NAMALWA (cell line): Measurements from ENCODE around the gene EZH2.

Source experiments
- DNase-seq: peaks from one replicate; pipeline ENCODE4 v3.0.0-alpha.2; 2015; ENCODE audit warnings: low spot score

Gene EZH2

DNA sequence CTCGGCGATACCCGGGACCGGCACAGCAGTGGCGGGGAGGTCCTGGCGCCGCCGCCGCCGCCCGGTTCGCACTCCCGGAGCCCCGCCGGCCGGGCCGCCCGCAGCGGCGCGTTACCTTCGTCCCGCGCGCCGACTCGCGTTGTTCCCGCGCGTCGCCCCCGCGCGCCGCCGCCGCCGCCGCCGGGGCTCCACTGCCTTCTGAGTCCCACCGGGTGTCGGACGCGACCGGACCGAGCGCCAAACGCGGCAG, at the start of gene EZH2:
Gene EZH2 (minus strand): TSS at position 243 of the 250 bp plus-strand sequence. CDS start 36,993 bp downstream, outside the sequence.
- DNase-seq: no peak

DNA sequence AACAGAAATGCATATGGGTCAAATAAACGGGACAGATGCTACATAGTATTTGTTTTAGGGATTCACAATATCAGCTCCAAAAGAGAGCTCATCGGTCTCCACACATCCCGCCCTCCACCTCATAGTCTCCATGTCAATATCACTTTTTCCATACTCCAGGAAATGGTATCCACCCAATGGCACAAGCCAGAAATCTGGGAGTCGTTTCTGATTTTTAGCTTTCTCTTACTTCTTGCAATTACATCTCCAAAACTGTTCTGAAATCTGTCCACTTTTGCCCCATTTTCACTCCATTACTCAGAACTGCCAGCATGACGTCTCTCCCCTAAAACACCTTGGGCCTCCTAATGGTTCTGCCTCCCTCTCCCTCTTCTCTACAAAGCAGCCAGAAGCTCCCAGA, 47.4 kb upstream of the EZH2 start:
- DNase-seq: no peak

DNA sequence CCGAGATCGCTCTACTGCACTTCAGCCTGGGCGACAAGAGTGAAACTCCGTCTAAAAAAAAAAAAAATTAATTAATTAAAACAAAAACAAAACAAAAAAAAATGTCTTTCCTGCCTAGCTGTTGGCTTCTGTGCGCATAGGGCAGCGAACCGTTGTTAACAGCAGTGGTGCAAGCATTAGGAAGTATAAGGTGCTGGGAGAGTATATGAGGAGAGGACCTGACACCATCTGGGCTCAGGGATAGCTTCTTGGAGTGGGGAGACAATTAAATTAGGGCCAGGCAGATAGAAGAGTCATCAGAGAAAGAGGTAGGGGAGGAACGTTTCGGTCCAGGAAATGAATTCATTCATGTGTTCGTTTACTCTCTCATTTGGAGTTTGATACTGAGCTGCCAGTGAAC, 46.2 kb upstream of the EZH2 start:
- DNase-seq: no peak

DNA sequence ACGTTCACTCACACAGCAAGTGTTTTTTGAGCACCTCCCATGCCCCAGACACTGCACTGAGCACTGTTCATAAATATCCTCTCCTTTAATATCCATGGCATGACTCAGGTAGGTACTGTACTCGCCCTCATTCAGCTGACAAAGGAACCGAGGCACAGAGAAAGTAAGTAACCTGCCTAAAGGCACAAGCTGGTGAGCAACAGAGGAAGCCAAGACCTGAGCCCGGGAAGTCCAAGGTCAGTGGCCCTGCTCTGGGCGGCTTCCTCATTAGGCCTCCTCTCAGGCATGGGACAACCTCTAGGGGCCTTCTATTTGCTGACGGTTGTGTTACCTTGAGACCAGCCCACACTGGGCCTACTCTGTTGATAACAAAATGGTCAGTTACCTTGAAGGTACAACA, 45.1 kb upstream of the EZH2 start:
- no peak for DNase-seq

DNA sequence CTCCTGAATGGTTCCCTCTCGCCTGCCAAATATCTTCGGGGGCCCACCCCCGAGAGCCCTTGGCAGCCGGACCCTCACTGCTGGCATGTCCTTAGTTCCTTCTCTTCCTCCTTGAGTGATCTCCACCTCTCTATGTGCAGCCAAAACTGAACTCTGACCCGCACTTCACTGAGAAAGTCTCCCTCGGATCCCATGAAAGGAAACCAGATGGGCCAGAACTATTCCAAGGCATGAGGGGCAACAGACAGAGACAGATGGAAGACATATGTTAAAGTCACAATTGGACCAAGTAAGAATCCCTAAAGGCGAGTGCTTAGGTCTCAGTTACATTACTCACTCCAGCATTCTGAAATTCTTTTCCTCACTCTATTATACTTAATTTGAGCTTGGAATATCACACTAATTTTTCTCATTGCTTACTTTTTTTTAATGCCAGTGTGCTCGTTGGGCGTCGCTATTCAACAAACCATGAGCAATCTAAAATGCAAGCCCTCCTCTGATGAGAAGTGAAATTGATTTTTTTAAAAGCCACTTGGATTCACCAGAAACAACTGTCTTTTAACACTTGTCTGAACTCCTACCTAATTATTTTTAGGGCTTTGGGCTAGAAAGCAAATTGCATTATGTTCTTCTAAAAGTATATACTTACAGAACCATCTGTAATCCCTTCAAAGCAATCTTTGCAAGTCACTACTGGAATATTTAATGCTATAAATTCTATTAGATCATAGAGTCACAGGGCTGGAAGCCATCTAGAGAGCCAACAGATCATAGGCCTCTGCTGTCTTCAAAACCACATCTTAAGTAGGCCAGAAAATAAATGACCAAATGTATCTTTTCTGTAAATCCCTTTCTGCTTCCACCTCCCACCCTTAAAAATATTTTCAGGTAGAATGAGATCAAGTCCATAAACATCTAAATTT, 43.3 kb upstream of the EZH2 start:
- no peak for DNase-seq

DNA sequence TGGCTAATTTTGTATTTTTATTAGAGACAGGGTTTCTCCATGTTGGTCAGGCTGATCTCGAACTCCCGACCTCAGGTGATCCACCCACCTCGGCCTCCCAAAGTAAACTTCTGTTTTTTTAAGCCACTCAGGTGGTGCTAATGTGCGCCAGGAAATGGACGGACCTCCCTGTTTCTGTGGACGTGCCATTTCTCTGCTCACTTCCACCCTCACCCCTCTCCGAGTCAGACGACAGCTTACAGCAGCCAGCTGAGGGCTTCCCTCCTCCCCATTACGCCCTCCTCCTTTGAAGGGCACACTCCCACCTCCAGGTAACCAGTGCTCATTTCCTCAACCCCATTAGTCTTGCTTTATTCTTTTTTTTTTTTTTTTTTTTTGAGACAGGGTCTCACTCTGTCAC, 41.7 kb upstream of the EZH2 start:
- no peak for DNase-seq

DNA sequence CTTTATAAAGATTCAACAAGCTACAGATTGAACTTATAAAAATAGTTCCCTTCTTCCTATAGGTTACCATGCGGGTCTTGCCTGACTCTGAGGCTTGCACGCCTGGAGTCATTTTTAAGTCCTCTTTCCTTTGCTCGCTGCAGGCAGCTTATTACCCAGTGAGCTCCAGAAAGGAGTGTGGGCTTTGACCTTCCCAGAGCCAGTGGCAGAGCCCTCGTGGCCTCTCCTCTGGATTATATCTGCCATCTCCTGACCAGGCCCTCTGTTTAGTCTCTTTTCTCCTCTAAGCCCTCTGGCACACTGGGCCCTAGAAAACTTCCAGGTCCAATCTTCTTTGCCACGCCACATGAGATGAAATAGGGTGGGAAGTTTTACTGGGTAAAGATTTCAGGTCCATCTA, 39.9 kb upstream of the EZH2 start:
- no peak for DNase-seq

DNA sequence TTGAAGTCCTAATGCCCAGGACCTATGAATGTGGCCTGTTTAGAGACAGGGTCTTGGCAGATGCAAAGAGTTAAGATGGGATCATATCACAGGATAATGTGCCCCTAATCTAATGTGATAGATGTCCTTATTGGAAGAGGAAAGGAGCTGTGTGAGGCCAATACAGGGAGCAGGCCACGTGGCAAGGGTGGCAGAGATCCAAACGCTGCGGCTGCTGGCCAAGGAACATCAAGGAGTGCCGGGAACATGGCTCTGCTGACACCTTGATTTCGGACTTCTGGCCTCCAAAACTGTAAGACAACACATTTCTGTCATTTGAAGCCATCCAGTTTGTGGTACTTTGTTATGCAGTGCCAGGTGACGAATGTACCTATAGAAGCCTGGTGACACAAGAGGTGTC, 37.7 kb upstream of the EZH2 start:
- no peak for DNase-seq

DNA sequence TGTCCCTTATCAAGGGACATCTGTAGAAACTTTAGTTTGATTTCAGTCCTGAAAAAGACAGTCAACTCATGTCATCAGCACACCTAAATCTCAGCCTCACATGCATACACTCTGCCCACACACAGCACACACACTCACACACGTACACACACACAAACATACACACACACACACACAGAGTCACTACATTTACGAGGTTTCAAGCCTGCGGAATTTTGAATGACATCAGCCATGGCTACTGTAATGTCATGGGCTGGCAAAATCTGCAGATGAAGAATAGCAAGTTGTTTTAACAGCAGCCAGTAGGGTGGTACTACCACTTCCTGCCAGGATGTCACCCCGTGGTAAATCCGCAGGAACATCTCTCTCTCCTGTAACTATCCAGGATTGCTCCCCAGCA, 37.1 kb upstream of the EZH2 start:
- no peak for DNase-seq

DNA sequence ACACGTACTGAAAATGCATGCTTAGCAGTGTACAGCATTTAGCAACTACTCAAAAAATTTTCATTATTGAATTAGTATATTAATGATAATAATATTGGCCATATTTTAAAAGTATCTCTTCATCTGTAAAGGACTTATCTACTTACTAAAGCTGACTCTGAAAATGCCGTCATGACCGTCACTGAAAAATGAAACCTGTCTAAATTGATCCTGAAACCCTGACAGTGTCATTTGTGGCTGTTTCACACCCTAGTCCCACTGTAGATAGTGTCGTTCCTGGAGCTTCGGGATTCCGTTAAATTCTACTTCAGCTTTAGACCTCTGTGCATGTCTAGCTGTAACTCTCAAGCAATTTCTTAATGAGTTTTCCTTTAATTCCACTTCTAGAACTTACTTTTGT, 35.8 kb upstream of the EZH2 start:
- DNase-seq: no peak

DNA sequence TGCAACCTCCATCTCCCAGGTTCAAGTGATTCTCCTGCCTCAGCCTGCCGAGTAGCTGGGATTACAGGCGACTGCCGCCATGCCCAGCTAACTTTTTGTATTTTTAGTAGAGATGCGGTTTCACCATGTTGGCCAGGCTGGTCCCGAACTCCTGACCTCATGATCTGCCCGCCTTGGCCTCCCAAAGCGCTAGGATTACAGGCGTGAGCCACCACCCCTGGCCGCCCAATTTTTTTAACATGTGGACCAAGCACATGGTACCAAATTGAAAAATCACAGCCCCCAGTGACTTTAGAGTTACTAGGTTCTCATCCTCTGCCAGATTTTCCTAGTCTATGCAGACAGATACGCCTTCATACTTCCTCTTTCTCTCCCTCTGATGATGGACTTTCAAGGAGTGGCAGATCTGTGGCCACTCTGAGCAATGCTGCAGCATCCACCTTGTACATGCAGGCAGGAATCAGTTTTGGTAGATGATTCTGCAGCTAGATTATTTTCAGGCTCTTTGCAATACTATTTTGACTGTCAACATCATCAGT, 34.0 kb upstream of the EZH2 start:
- DNase-seq: no peak

DNA sequence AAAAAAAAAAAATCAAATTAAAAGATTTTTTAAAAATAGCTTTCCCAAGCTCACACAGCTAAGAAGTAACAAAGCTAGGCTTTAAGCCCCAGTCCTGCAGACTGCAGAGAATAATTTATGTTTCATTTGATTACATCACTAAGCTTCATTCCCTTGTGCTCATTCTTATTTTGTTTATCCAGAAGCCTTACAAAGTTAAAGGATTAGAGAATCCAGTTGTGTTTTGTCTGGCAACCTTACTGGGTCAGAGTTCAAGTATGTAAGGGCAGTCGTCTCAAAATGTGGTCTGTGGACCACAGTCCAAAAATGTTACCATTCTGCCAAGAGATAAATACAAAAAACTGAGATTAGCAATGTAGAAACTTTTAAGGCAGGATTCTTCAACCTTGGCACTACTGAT, 32.1 kb upstream of the EZH2 start:
- DNase-seq: no peak

DNA sequence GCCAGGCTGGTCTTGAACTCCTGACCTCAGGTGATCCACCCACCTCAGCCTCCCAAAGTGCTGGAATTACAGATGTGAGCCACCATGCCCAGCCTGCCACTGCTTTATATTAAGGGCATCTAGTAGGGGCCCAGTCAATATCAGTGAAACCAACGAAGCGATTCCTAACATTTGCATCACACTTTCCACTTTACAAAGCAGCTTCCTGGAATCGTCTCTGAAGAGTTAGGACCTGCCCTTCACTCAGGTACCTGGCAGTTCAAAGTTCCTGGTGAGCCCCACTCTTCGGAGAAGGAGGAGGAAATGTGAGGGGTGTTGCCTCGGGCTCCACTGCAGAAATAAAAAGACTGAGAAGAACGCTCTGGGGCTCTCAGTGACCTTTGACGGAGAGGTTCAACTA, 31.1 kb upstream of the EZH2 start:
- no peak for DNase-seq

DNA sequence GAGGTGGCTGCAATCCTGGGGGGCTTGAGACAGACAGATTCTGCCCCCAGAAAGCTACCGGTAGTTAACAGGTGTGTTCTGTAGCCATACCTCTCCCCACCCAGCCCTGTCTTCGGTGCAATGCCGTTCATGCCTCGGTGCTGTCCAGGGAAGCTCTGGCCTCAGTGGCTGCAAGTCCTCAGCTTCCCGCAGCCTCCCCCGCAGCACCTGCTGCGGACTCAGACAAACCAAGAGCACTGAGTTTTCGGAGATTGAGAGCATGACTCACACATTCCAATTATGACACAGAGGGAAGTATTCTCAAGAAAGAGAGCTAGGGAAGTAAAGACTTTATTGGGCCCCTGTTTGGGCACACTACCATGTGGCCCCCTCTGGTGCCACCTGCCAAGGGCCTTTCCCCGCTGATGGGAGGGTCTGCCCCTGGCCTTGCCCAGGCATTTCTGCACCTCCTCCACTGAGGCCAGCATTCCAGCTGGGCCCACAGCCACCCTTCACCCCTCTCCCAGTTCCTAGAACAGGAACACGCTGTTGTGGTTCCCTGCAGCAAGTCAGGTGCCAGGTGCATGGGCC, 30.2 kb upstream of the EZH2 start:
- no peak for DNase-seq

DNA sequence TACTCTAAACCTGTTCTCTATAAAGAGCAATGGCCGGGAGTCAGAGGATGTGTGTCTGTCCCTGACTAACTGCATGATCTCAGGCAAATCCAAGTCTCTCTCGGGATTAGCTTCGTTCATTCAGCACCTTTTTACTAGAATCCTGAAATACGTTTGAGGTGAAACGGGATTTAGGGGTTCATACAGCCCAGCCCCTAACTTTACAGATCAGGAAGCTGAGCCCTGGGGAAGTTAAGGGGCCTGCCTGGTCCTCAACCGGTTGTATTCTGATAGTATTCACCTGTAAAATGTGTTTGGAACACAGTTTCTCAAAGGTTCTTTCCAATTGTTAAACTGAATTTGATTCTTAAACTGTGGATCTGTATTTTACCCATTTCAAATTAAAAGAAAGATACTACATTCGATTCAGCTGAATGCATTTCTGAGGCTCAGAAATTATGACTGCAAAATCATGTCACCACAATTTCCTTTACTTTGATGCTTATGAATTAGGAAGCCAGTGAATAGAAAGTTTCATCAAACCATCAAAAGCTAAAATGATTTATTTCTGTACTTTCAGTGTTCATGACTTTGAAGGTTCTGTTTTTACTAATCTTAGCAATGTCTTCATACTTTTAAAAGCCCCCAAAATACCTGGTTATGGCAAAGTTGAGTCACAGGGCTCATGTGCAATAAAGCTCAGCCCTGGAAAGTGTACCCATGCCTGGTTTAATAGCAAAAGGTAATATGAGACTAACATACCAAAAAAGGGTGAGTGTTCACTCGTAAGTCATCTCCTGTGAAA, 28.9 kb upstream of the EZH2 start:
- no peak for DNase-seq

DNA sequence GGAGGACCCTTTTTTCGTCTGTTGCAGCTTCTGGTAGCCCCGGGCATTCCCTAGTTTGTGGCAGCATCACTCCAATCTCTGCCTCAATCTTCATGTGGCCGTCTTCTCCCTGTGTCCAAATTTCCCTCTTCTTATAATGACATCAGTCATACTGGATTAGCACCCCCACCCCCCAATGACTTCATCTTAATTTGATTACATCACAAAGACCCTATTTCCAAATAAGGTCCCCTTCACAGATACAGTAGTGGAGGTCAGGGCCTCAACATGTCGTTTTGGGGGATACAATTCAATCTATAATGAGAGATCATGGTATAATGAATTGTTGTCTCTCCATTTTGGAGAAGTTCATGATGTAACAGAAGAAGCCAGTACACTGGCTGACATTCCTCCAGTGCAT, 28.1 kb upstream of the EZH2 start:
- DNase-seq: no peak

DNA sequence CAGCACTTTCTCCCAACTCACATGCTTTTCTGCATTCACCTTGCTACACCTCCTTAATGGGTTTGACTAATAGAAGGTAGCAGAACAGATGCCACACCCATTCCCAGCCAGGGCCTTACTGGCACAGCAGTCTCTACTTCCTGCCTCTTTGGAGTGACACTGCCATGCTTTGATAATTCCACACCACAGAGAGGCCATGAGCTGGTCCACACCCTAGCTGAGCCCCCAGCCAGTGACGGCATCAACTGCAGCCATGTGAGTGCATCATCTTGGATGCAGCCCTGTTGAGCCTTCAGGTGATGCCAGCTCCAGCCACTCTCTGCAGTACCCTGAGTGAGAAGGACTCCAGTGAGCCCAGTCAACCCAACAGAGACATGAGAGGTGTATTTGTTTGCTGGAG, 27.5 kb upstream of the EZH2 start:
- no peak for DNase-seq

DNA sequence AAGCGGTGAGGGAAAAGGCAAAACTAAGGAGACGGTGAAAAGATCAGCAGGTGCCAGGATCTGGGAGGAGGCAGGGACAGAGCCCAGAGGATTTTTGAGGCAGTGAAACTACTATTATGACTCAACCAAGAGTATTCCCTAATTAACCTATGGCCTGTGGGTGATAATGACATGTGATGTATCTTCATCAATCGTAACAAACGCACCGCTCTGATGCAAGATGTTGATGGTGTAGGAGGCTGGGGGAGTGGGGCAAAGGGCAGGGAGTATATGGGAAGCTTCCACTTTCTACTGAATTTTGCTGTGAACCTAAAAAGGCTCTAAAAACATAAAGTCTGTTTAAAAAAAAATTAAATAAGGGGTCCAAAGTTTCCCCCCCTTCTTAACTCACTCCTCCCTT, 25.5 kb upstream of the EZH2 start:
- DNase-seq: no peak

DNA sequence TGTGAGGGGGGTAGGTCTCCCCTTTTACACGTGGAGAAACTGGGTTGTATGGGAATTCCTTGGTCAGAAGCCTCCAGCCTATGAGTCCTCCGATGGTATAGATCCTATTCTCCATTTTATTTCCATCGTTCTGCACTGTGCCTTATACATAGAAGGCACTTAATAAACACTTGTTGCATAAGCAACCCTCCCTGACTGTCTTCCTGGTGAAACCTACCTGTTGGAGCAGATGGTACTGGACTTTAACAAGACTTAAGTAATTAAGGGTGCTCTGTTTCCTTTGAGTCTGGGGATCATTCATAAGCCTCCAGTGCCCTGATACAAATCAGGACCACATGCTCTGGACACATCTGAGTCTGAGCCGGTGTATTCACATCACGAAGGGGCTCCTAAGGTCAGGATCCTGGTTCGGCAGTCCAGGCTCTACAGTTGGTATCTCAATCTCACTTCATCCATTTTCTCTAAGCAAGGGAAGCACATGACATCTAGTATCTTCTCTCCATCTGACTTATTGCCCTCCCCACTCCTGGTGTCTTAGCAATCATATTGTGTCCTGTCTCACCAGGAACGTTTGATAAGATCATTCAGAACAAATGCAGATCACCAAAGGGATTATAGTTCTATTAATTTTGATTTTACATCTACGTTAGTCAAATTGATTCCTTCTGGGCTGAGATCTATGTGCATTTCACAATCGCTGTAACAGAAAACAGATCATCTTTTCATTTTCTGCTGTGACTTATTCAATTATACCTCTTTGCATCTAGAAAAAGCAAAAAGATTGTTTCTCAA, 22.8 kb upstream of the EZH2 start:
- DNase-seq: no peak

DNA sequence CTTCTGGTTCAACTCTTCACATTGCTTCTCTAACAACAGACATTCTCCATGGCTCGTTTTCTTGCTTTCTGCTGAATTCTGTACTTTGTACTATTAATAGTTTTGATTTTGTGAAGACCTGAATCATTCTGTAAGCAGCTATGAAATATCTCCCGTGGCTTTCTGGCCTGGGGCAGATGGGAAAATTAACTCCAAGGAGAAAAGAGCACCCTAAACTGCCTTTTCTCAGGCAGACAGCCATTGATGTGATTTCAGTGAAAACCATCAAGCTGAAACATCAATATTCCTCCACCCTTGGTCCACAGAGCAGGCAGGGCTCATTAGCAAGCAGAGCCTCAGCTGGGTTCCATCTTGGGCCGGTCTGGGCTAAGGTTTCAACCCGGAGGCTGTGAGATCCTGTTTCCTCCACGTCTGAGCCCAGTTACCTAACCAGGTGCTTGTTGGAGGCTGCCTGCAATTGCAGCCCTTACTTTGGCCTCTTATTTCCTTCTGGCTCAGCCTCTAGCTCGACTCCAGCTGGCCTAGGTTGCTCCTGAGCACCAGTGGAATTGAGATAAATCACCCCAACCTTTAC, 21.1 kb upstream of the EZH2 start:
- no peak for DNase-seq

DNA sequence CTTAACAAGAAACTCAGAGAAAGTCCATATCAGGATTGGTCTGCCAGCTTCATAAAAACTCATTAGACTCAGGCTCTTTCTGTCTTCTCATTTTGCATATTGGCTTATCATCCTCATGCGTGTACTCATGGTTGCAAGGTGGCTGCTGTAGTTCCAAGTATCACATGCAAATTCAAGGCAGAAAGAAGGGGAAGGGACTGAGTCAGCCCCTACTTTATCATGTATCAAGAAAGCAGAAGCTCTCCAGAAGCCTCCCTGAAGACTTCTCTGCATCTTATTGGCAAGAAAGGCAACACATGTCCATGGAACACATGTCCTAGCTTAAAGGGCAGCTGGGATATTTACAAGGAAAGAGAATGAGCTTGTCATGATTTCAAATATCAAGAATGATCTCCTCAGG, 19.4 kb upstream of the EZH2 start:
- no peak for DNase-seq

DNA sequence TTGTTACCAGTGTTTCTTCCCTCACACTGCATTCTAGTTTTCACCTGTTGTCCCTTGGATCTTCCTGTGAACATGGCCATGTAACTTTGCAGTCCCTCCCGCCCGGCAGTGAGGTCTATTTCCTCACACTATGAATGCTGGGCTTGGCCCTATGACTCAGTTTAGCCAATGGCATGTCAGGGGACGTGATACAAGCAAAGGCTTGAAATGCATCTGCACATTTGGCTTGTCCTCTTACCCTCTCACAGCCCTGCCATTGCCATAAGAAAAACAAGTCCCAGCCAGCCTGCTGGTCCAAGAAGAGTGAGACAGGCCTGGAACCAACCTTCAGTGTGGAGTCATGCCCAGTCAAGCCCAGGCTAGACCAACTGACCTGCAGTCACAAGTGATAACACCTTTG, 17.1 kb upstream of the EZH2 start:
- no peak for DNase-seq
